SK-N-SH treated with all-trans-retinoic acid at 6 μM for 48 hours (cell line): ENCODE results near the gene ARTN.
A peak's percentile ranks its signal among the peaks of the same experiment; 100 is the strongest.

Experiments
- ATAC-seq: fragments of 200-7000 bp; cut with Tn5 transposase; 3 replicates; pipeline ENCODE4 v1.9.1; 2020; ENCODE audit warnings: mild to moderate bottlenecking, moderate library complexity
- ARNTL ChIP-seq: fragments of 450-650 bp; formaldehyde crosslinking; IDR thresholded peaks from 2 replicates; pipeline ENCODE4 v1.5.0; 2020; ENCODE audit warnings: low read depth, mild to moderate bottlenecking, moderate library complexity, borderline replicate concordance
- BACH2 ChIP-seq: fragments of 250-450 bp; sonication (Bioruptor Pico); IDR thresholded peaks from 2 replicates; pipeline ENCODE4 v1.9.0; 2021; ENCODE audit warnings: mild to moderate bottlenecking, borderline replicate concordance
- CREB5 ChIP-seq: fragments of 250-450 bp; sonication (Bioruptor Pico); IDR thresholded peaks from 2 replicates; pipeline ENCODE4 v1.5.1; 2020; ENCODE audit warnings: low read depth, mild to moderate bottlenecking, moderate library complexity
- CSDC2 ChIP-seq: fragments of 250-450 bp; sonication (Bioruptor Pico); IDR thresholded peaks from 2 replicates; pipeline ENCODE4 v1.5.0; 2020; ENCODE audit warnings: mild to moderate bottlenecking, moderate library complexity
- ESRRG ChIP-seq: fragments of 250-450 bp; sonication (Bioruptor Pico); IDR thresholded peaks from 2 replicates; pipeline ENCODE4 v1.6.1; 2021; ENCODE audit warnings: mild to moderate bottlenecking
- GLIS3 ChIP-seq: fragments of 250-450 bp; sonication (Bioruptor Pico); IDR thresholded peaks from 2 replicates; pipeline ENCODE4 v1.5.0; 2020; ENCODE audit warnings: mild to moderate bottlenecking, moderate library complexity
- ISL1 ChIP-seq: fragments of 250-450 bp; sonication (Bioruptor Pico); IDR thresholded peaks from 2 replicates; pipeline ENCODE4 v2.1.2; 2022; ENCODE audit warnings: mild to moderate bottlenecking, moderate library complexity
- OSR1 ChIP-seq: fragments of 250-450 bp; sonication (Bioruptor Pico); IDR thresholded peaks from 2 replicates; pipeline ENCODE4 v1.8.0; 2022; ENCODE audit warnings: moderate library complexity, mild to moderate bottlenecking, inconsistent platforms
- POU6F1 ChIP-seq: fragments of 250-450 bp; sonication (Bioruptor Pico); IDR thresholded peaks from 2 replicates; pipeline ENCODE4 v1.8.0; 2021; ENCODE audit warnings: low read depth, mild to moderate bottlenecking, moderate library complexity, borderline replicate concordance
- PPARA ChIP-seq: fragments of 250-450 bp; sonication (Bioruptor Pico); IDR thresholded peaks from 2 replicates; pipeline ENCODE4 v1.5.0; 2020; ENCODE audit warnings: mild to moderate bottlenecking, borderline replicate concordance
- TCF4 ChIP-seq: fragments of 250-450 bp; sonication (Bioruptor Pico); IDR thresholded peaks from 2 replicates; pipeline ENCODE4 v1.8.0; 2021; ENCODE audit warnings: mild to moderate bottlenecking, moderate library complexity, borderline replicate concordance
- TOX ChIP-seq: fragments of 250-450 bp; sonication (Bioruptor Pico); IDR thresholded peaks from 2 replicates; pipeline ENCODE4 v1.8.0; 2021; ENCODE audit warnings: mild to moderate bottlenecking, moderate library complexity, borderline replicate concordance
- TSHZ2 ChIP-seq: fragments of 250-450 bp; sonication (Bioruptor Pico); IDR thresholded peaks from 2 replicates; pipeline ENCODE4 v1.5.0; 2020; ENCODE audit warnings: mild to moderate bottlenecking, moderate library complexity
- ZC3H10 ChIP-seq: fragments of 250-450 bp; sonication (Bioruptor Pico); IDR thresholded peaks from 2 replicates; pipeline ENCODE4 v1.5.1; 2021; ENCODE audit warnings: mild to moderate bottlenecking, moderate library complexity
- ZFP3 ChIP-seq: fragments of 250-450 bp; sonication (Bioruptor Pico); IDR thresholded peaks from 2 replicates; pipeline ENCODE4 v1.5.0; 2020; ENCODE audit warnings: mild to moderate bottlenecking, moderate library complexity
- ZFP30 ChIP-seq: fragments of 450-650 bp; formaldehyde crosslinking; IDR thresholded peaks from 2 replicates; pipeline ENCODE4 v1.5.0; 2022; ENCODE audit warnings: mild to moderate bottlenecking, moderate library complexity
- ZNF565 ChIP-seq: fragments of 450-650 bp; formaldehyde crosslinking; conservative IDR thresholded peaks from 2 replicates; pipeline ENCODE4 v1.5.0; 2020; ENCODE audit warnings: low read depth, mild to moderate bottlenecking, moderate library complexity
- ZNF8 ChIP-seq: fragments of 450-650 bp; formaldehyde crosslinking; IDR thresholded peaks from 2 replicates; pipeline ENCODE4 v1.5.0; 2020; ENCODE audit warnings: mild to moderate bottlenecking, moderate library complexity
- TF ChIP-seq, protein P1 (sequence below): fragments of 250-450 bp; sonication (Bioruptor Pico); IDR thresholded peaks from 2 replicates; pipeline ENCODE4 v1.5.1; 2021; ENCODE audit warnings: mild to moderate bottlenecking, moderate library complexity
- TF ChIP-seq, protein P2 (sequence below): fragments of 250-450 bp; sonication (Bioruptor Pico); IDR thresholded peaks from 2 replicates; pipeline ENCODE4 v1.8.0; 2020; ENCODE audit warnings: mild to moderate bottlenecking, moderate library complexity, borderline replicate concordance

Gene ARTN

DNA sequence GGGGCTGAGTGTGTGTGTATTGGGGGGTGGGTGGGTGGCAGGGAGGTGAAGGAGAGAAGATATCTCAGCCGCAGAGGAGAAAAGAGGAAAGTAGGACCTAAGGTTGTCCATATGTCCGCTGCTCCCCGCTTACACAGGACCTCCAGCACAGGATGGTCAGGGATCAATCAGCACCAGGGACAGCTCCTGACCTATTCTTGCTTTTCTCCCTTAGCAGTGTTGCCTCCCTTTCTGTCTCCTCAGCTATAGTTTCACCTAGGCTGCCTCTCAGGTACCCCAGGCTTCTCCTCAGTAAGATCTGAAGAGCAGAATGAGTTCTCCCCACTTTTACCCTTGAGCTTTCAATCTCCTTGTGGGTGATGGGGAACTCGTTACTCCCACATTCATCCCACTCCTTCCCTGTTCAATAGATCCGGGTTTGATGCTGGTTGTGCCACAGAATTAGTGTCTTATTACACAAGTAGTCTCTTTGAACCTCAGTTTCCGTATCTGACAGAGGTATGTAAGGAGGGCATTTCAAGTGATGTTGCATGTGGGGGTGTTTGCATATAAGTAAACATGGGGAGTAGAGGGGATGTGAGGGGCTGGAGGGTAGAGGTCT lies 34.8 kb downstream of the ARTN start:
- no peak for TF ChIP-seq ZNF8 (CRISPR knock-in tag)
- ATAC-seq, result no peak

GRCh38 chr1:43969416-43969745 lies 35.8 kb downstream of the ARTN start:
- ATAC-seq, result no peak
- TF ChIP-seq PPARA (CRISPR knock-in tag), result no peak
- no peak for TF ChIP-seq TCF4 (CRISPR knock-in tag)
- TF ChIP-seq, all 23 proteins: peak for 0

- ATAC-seq, result peak; percentile 95
These were observed 36.3 kb downstream of the ARTN start, which contains the start of gene DPH2 for GRCh38 chr1:43969746-43970466. Gene DPH2 (plus strand): TSS chr1:43970010. CDS start chr1:43970176, 166 bp downstream.

GRCh38 chr1:43970502-43970901 lies 36.9 kb downstream of the ARTN start:
- no peak for ATAC-seq
- TF ChIP-seq CSDC2 (CRISPR knock-in tag) (no peak), ZC3H10 (CRISPR knock-in tag) (no peak), TCF4 (CRISPR knock-in tag) (no peak), CREB5 (CRISPR knock-in tag) (no peak), POU6F1 (CRISPR knock-in tag) (no peak), ZNF8 (CRISPR knock-in tag) (no peak), BACH2 (no peak), ISL1 (CRISPR knock-in tag) (no peak)

More at GRCh38 chr1:43969746-43970466, 36.3 kb downstream of the ARTN start, which contains the start of gene DPH2:
- TF ChIP-seq GLIS3 (CRISPR knock-in tag), result no peak
- no peak for TF ChIP-seq ISL1 (CRISPR knock-in tag)
- TF ChIP-seq, protein P1, sequence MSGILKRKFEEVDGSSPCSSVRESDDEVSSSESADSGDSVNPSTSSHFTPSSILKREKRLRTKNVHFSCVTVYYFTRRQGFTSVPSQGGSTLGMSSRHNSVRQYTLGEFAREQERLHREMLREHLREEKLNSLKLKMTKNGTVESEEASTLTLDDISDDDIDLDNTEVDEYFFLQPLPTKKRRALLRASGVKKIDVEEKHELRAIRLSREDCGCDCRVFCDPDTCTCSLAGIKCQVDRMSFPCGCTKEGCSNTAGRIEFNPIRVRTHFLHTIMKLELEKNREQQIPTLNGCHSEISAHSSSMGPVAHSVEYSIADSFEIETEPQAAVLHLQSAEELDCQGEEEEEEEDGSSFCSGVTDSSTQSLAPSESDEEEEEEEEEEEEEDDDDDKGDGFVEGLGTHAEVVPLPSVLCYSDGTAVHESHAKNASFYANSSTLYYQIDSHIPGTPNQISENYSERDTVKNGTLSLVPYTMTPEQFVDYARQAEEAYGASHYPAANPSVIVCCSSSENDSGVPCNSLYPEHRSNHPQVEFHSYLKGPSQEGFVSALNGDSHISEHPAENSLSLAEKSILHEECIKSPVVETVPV (CRISPR knock-in tag), result no peak
- no peak for TF ChIP-seq ZNF565
- no peak for TF ChIP-seq TOX (CRISPR knock-in tag)
- TF ChIP-seq BACH2, result no peak
- TF ChIP-seq, protein P2, sequence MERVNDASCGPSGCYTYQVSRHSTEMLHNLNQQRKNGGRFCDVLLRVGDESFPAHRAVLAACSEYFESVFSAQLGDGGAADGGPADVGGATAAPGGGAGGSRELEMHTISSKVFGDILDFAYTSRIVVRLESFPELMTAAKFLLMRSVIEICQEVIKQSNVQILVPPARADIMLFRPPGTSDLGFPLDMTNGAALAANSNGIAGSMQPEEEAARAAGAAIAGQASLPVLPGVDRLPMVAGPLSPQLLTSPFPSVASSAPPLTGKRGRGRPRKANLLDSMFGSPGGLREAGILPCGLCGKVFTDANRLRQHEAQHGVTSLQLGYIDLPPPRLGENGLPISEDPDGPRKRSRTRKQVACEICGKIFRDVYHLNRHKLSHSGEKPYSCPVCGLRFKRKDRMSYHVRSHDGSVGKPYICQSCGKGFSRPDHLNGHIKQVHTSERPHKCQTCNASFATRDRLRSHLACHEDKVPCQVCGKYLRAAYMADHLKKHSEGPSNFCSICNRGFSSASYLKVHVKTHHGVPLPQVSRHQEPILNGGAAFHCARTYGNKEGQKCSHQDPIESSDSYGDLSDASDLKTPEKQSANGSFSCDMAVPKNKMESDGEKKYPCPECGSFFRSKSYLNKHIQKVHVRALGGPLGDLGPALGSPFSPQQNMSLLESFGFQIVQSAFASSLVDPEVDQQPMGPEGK, result no peak
- no peak for TF ChIP-seq CSDC2 (CRISPR knock-in tag)
- TF ChIP-seq ARNTL (CRISPR knock-in tag), result no peak
- no peak for TF ChIP-seq TSHZ2 (CRISPR knock-in tag)
- no peak for TF ChIP-seq ZFP30 (CRISPR knock-in tag)
- TF ChIP-seq POU6F1 (CRISPR knock-in tag), result no peak
- no peak for TF ChIP-seq ZC3H10 (CRISPR knock-in tag)
- no peak for TF ChIP-seq ZFP3 (CRISPR knock-in tag)
- no peak for TF ChIP-seq ESRRG (CRISPR knock-in tag)
- no peak for TF ChIP-seq OSR1 (CRISPR knock-in tag)
